ENCODE data around the gene PLCB1.

PLCB1 gene

DNA sequence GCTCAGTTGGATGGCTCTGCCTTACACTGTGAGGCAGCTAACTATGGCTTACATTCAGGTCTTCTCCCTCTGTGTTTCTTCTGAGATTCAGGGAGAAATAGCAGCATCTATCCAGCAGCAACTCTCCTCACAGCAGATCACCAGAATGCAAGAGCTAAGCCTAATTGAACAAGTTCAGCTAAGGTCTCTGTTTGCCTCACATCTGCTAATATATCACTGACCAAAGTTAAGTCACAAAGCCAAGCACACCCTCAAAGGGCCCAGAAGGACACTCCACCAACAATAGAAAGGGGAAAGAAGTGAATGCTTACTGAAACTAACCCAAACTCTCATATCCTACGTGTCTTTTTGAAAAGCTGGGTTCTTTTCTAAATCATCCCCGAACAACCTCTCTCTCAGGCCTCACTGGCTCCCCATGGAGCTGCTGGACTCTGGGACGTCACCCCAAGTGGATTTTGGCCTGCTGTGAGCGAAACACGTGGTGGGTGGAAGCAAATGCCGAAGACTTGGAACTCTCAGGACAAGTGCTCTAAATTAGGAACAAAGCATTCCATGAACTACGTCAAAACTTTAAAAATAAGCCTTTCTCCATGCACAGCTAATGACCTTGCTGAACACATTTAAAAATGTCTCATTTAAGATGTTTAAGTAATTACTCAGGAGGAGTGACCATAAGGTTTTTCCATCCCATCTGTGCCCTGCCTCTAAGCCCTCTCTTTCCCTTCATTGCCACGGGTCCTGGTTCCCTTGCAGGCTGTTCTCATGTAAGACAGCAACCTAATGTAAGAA lies 769.4 kb downstream of the PLCB1 start:
- in situ Hi-C loops (cut with MboI; ENCODE audit: low sequenced_read_pairs) = no loop called here

- in situ Hi-C loops (cut with MboI; ENCODE audit: low sequenced_read_pairs) = no loop called here
Observed at GRCh38 chr20:8903655-8904605, 771.9 kb downstream of the PLCB1 start.

- in situ Hi-C loops (cut with MboI; ENCODE audit: low sequenced_read_pairs) = no loop called here
Observed at GRCh38 chr20:8909596-8909995, 777.5 kb downstream of the PLCB1 start.

- in situ Hi-C loops (cut with MboI; ENCODE audit: low sequenced_read_pairs) = no loop called here
Observed at GRCh38 chr20:8912096-8912495, 780.0 kb downstream of the PLCB1 start.

DNA sequence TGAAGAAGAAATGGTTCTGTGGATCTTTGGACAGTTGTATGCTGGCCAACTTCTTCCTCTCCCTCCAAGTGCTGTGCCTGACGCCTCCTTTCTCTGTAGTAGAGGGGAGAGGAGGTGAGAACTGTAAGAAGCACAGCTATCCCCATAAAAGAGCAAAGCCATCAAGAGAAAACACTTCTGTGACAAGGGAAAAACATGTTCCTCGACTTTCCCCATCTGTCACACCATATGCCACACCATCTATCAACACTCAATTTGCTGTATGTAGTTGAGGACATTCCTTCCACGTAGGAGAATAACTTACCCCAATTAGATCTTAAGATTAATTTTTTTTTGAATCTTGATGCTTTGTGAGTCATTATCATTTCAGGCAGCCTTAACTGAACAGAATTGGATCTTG lies 780.7 kb downstream of the PLCB1 start:
- in situ Hi-C loops (cut with MboI; ENCODE audit: low sequenced_read_pairs) = no loop called here

- in situ Hi-C loops (cut with MboI; ENCODE audit: low sequenced_read_pairs) = no loop called here
Observed at GRCh38 chr20:8913456-8913855, 781.4 kb downstream of the PLCB1 start.

- in situ Hi-C loops (cut with MboI; ENCODE audit: low sequenced_read_pairs) = no loop called here
Observed at GRCh38 chr20:8914421-8914820, 782.4 kb downstream of the PLCB1 start.

DNA sequence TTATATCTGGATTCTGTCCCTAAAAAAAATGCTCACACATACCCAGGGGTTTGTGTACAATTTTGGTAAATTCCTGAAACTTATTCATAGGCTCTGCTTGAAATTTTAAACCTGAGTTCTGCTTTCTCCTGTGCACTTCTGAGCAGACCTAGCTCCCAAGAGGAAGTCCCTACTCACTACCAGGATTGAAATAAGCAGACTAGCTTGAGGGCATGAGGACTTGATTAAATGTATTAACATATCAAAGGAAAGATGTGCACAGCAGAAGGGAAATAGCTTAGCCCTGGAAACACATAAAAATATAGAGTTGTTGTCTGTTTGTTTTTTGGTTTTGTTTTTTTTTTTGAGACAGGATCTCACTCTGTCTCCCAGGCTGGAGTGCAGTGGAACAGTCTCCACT lies 785.0 kb downstream of the PLCB1 start:
- in situ Hi-C loops (cut with MboI; ENCODE audit: low sequenced_read_pairs) = no loop called here

DNA sequence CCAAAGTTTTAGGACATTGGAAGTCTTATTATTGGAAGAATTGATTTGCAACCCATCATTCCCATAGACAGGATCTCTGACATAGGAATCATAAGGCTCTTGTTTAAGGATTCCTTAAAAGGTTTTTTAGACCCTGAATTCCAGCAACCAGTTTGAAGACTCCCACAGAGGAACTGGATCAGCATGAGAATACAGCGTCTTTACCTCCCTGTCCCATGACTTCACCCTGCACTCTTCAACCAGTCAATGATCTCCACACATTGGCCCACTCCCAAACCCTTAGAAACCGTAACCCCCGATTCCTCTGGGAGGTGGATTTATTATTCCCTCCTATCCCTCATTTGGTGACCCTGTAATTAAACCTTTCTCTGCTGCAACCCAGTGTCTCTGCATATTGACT lies 786.1 kb downstream of the PLCB1 start:
- in situ Hi-C loops (cut with MboI; ENCODE audit: low sequenced_read_pairs) = no loop called here

DNA sequence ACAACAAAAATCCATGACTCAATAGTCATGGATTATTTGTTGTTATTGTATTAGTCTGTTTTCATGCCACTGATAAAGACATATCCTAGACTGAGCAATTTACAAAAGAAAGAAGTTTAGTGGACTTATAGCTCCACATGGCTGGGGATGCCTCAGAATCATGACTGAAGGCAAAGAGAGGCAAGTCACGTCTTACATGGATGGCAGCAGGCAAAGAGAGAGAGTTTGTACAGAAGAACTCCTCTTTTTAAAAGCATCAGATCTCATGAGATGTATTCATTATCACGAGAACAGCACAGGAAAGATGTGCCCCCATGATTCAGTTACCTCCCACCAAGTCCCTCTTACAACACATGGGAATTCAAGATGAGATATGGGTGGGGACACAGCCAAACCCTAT lies 792.5 kb downstream of the PLCB1 start:
- in situ Hi-C loops (cut with MboI; ENCODE audit: low sequenced_read_pairs) = no loop called here

DNA sequence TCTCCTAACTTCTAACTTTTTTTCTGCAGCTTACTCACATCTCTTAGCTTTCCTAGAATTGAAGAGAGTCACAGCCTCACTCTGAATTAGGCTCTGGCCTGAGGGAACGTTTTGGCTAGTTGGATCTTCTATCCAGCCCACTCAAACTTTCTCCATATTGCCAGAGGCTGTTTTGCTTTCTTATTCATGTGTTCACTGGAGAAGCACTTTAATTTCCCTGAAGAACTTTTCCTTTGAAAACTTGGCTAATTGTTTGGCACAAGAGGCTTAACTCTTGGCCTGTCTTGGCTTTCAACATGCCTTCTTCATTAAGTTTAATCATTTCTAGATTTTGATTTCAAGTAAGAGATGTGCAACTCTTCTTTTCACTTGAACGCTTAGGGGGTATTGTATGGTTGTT lies 798.7 kb downstream of the PLCB1 start:
- in situ Hi-C loops (cut with MboI; ENCODE audit: low sequenced_read_pairs) = no loop called here

DNA sequence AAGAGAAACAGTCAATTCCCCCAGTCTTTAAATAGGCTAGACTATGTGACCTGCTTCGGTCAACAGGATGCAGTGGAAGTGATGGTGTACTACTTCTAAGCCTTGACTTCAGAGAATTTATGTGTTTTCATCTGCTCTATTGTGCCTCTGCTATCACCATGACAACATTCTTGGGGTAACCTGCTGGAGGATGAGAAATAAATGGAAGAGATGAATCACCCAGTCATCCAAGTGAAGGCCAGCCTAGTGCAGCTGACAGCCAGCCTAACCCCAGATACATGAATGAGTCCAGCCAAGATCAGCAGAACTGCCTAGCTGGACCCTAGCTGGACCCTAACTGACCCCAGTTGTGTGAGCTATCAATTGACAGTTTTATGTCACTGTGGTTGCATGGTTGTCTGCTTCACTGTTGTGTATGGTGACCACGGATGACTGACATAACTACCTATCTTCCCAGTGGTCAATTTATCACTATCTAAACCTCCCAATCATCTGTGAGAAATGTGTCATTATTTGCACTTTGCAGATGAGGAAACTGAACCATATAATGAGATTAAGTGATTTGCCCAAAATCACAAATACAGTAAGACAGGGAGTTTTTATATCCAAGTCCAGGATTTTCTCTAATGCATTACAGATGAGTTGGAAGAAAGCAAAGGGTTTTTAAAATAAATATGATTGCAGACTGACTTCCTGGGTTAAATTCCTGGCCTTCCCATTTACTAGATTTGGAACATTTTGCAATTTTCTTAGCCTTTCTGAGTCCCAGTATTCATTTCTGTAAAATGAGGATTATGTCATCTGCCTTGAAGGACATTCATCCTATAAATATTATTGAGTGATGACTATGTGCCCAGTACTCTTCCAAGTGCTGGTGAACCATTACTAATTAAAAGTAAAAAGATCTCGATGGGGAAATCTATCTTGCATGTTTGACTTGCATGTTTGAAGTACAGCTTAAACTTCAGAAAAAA lies 800.4 kb downstream of the PLCB1 start:
- in situ Hi-C loops (cut with MboI; ENCODE audit: low sequenced_read_pairs) = no loop called here

- in situ Hi-C loops (cut with MboI; ENCODE audit: low sequenced_read_pairs) = no loop called here
Observed at GRCh38 chr20:8933381-8933807, 801.3 kb downstream of the PLCB1 start.

GRCh38 chr20:8934362-8934761 lies 802.3 kb downstream of the PLCB1 start:
- in situ Hi-C loops (cut with MboI; ENCODE audit: low sequenced_read_pairs) = no loop called here
